Left ventricle myocardium superior (tissue), 1 donor: Measurements from ENCODE around the gene LIMS2. TPM values are rescaled to one million over a fixed set of nuclear protein-coding genes. Genes with fewer than 3 reads are reported as not detected.

Source experiments
- ATAC-seq: fragments of 200-7000 bp; cut with Tn5 transposase; one replicate; pipeline ENCODE4 v1.9.1; 2020; ENCODE audit warnings: mild to moderate bottlenecking, moderate library complexity
- DNase-seq: peaks from one replicate; pipeline ENCODE4 v3.0.0-alpha.2; 2020
- intact Hi-C: fragments of 100-400 bp; cut with micrococcal nuclease; formaldehyde crosslinking; loops from one replicate; pipeline ENCODE4 v1.11.0; 2022
- total RNA-seq: library from RNA; stranded (reverse); fragmentation: NEBNext Ultra II Directional; extraction: Animal tissue kit (Norgen Biotek cat#: 25700); gene quantifications from one replicate; pipeline ENCODE4 v1.2.1, GENCODE V29; 2021
- donor health status: DM: no; HTN: yes; CAD: no; lungs with severe emphysema.

LIMS2 gene
- total RNA-seq, 1 donor from 2014 or later: 274 TPM

DNA sequence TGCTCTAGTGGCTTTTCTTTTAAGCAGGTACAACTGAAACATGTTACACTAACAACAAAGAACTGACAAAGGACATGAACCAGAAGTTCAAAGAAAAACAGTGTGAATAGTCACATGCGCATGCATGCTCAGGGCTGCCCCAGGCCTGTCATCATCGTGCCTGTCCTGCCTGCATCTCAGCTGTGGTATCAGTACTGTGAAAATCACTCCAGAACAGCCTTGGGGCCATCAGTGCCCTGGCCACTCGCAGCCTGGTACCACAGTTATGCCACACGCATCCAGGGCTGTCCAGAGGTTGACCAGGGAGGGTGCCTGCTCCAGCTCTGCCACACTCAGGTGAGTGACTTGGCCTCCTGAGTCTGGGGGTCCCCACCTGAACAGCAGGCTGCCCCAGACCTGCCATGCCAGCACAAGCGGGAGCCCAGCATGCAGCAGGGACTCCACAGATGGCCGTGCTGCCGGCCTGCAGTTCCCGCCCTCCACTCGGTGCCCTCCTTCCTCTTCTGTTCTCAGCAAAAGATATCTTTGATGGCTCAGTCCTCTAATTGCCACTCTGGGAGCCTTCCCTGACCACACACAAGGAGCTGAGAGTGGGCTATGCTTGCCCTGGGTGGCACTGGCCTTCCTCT, 12.3 kb downstream of the LIMS2 start:
- DNase-seq (peak; percentile 47), ATAC-seq (peak; percentile 30)
- intact Hi-C loops: no loop called here

DNA sequence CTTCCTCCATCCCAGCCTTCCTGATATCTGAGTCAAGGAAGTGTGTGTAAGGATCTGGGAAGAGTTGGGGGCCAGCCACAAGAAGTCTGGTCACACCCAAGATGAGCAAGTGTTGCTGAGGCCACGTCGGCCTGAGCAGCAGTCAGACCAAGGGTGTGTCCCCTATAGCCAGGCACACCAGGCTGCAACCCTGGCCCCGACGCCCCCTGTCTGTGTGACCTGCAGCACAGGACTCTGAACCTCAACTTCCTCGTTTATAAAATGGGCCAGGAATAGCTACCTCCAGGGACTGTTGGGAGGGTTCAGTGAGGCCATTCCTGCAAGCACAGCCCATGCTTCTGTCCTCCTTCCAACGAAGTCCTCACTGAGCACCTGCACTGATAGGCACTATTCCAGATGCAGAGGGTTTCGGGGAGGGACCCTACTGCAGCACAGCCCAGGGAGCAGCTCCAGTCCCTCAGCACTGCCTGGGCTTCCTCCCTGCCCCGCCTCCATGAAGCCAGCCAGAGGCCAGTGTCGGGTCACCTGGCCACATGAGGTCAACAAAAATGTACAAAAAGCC, 13.3 kb downstream of the LIMS2 start:
- intact Hi-C loops: no loop called here
- DNase-seq: peak; percentile 69
- peak; percentile 53 for ATAC-seq

DNA sequence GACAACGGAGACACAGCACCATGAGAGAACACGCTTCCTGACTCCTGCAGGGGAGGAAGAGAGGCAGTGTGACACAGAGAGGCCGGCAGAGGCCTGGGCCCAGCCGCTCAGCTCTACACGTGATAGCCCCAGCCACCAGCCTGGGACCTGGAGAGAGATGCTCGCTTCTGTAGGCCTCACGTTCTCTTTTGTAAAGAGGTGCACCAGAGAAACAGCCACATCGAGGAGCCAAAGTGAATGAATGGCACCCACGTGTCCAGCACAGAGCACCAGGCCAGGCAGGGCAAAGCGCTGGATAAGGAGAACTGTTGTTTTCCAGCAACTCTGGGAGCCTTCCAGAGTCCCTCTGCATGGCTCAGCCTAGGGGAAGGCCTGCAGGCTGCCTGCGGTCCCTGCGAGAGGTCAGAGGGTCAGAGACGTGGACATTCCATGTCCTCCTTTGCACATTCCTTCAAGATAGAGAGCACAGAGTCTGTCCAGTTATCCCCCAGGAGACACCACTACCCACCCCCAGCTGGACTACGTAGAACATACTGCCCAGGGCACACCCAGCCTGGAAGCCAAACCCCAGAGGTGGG, 14.2 kb downstream of the LIMS2 start:
- peak; percentile 26 for DNase-seq
- intact Hi-C loops: no loop called here
- ATAC-seq: no peak

DNA sequence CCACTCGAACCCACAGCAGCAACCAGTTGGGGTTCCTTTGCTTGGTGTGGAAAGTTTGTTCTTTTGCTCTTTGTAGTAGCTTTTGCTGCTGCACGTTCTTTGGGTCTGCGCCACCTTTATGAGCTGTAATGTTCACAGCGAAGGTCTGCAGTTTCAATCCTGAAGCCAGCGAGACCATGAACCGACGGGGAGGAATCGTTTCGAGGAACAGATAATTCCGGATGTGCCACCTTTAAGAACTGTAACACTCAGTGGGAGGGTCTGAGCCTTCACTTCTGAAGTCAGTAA, 15.1 kb downstream of the LIMS2 start:
- DNase-seq (no peak), ATAC-seq (no peak)
- intact Hi-C loops: no loop called here

DNA sequence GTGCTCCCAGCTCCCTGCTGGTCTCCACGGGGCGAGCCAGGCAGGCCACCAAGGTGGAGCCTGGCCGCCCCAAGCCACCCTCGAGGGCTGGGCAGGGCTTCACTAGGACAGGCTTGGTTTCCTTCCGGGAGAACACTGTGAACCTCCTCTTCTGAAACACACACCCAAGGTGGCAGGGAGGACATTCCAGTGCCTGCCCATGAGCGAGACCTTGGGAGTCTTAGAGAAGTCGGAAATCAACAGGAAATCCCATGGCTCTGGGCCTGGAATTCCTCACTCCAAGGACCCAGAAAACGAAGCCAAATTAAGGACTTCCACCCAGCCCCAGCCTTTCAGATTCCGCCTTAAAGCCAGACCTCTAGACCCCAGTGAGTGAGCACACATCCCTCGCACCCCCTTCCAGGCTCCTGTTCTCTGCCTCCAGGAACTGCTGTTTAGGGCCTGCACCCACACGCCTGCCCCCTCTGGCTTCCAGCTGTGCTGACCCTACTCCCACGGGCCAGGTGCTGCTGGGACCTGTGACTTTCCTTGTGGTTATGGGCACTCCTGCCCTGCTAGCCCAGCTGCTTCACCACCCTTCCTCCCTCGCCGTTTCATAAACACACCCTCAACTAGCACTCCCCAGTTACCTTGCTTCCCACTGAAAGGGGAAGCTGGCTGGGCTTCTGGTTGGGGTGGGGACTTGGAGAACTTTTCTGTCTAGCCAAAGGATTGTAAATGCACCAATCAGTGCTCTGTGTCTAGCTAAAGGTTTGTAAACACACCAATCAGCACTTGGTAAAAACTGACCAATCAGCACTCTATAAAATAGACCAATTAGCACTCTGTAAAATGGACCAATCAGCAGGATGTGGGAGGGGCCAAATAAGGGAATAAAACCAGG, 15.7 kb downstream of the LIMS2 start:
- peak; percentile 69 for DNase-seq
- intact Hi-C loops: no loop called here
- ATAC-seq: peak; percentile 46

DNA sequence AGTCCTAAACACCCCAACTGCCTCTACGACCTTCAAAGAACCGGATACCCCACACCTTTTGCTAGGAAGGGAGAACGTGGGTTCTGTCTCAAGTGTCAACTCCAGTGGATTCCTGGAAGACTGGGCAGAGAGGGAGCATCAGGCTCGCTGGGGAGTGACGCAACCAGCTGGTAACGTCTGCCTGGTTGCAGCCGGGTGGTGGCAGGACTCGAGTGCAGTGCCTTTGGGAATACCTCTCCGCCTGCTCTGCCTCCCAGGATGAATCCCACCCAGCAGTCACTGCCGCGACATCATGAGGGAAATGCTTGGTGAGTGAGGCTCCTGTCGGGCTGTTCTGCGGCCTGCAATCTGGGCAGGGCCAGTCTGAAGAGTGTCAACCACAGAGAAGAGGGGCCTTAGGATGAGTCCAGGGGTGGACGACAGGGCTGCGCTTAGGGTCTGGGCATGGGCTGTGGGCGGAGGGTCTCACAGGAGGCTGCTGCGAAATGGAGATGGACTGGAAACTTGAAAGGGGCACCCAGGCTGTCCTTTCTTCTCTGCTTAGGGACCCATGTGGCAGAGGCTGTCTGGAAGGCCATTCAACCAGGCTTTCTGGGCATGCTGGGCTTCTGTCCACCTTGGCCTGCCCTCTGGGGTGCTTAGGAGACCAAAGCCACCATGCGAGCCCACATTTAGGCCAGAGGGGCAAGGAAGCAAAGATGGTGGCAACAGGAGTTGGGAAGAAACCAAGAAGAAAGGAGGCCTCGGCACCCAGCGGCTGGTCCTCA, 16.5 kb downstream of the LIMS2 start:
- DNase-seq (peak; percentile 44), ATAC-seq (no peak)
- intact Hi-C loops: no loop called here

DNA sequence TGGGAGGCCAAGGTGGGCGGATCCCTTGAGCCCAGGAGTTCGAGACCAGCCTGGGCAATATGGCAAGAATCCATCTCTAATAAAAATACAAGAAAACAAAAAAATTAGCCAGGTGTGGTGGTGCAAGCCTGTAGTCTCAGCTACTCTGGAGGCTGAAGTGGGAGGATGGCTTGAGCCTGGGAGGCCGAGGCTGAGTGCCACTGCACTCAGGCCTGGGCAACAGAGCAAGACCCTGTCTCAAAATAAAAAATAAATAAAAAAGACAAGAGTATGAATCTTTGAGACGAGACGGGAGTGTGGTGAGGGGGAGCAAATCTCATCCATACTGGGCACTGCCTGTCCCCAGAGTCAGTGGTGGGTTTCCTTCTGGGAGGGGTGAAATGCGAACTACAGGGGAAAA, 17.2 kb downstream of the LIMS2 start:
- ATAC-seq (no peak), DNase-seq (no peak)
- intact Hi-C loops: no loop called here

DNA sequence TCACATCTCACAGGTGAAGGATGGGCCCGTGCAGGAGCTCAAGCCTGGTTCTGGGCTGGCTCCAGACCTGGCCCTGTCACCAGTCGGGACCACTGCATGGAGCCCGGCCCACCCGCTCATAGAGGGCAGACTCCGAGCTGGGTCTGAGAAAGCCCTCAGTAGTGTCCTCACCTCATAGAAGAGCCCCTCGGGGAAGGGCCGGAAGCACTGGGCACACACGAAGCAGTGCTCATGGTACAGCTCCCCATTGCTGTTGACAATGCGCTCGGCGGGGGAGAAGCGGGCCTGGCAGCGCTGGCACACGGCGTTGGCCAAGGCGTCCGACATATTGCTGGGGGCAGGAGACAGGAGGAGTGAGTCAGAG, 18.1 kb downstream of the LIMS2 start:
- intact Hi-C loops: no loop called here
- DNase-seq (peak; percentile 35), ATAC-seq (no peak)

DNA sequence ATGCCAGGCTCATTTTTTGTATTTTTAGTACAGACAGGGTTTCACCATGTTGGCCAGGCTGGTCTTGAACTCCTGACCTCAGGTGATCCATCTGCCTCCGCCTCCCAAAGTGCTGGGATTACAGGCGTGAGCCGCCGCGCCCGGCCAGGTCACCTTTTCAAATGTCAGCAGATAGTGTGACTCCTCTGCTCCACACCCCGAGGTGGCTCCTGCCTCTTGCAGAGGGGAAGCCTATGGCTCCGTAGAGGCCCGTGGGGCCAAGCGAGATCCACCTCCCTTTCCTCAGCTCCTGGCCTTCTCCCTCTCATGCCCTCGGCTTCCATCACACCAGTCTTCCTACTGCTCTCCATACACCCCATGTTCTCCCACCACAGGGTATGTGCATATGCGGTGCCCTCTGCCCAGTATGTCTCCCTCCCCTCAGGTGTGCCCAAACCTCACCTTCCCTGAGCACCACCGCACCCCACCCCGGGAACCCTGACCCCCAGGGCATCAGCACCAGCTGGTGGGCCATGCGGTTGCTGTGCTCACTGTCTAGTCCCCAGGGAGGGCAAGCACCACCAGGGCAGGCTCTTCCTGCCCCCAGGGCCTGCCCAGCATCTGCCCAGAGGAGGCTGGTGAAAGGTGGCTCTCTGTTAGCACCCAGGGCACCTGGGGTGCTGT, 18.6 kb downstream of the LIMS2 start:
- intact Hi-C loops: no loop called here
- ATAC-seq (no peak), DNase-seq (peak; percentile 53)

DNA sequence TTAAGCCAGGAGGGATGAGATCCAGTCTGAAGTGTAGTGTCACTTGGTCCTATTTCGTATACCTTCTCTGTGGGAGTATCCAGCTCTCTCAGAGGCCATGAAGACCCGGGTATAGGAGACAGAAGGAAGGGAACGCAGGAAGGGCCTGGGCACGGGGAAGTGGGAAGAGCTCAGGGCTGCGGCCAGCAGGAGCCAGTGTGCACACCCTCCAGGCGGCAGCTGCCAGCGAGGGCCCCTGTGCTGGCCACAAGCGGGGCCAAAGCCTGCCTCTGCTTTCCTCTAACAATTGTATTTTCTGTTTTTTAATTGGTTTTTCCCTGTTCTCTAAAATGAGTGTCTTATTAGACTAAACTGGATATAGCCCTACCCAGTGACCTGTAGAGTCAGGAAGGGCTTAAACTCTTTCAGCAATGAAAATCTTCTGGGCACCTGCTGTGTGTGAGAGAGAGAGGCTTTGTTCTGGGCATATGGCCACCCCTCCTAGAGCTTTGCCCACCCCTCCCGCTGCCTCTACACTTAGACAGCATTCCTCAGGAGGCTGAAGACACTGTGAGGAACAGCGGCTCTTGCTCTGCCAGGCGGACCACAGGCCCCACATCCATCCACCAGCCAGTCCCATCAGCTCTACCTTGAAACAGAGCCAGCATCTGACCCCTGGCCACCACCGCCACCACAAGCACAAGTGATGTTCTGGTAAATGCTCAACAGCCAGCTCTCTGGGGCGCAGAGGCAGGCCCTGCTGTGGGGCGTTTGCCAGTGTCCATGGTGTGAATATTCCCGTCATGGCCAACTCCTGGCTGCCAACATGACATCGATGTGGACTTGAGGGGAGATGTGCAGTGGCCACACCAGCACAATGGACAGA, 19.9 kb downstream of the LIMS2 start:
- intact Hi-C loops: no loop called here
- ATAC-seq: peak; percentile 61

DNA sequence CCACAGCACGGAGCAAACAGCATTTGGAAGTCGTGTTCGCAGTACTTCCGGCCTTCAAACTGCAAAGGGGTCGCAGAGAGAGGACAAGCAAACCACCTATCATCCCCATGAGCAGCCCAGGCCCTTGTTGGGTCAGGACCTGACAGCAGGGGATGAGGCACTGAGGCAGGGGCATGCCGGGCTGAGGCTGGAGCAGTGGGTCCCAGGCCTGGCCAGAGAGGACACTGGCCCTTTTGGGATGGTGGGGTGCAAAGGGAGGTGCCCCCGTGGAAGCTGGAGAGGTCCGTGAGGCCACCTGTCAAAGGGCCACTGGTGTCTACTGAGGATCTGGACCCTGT, 20.5 kb downstream of the LIMS2 start:
- peak; percentile 25 for DNase-seq
- intact Hi-C loops: no loop called here
- ATAC-seq: no peak

More for the DNA sequence above, 19.9 kb downstream of the LIMS2 start:
- DNase-seq: peak; percentile 84

DNA sequence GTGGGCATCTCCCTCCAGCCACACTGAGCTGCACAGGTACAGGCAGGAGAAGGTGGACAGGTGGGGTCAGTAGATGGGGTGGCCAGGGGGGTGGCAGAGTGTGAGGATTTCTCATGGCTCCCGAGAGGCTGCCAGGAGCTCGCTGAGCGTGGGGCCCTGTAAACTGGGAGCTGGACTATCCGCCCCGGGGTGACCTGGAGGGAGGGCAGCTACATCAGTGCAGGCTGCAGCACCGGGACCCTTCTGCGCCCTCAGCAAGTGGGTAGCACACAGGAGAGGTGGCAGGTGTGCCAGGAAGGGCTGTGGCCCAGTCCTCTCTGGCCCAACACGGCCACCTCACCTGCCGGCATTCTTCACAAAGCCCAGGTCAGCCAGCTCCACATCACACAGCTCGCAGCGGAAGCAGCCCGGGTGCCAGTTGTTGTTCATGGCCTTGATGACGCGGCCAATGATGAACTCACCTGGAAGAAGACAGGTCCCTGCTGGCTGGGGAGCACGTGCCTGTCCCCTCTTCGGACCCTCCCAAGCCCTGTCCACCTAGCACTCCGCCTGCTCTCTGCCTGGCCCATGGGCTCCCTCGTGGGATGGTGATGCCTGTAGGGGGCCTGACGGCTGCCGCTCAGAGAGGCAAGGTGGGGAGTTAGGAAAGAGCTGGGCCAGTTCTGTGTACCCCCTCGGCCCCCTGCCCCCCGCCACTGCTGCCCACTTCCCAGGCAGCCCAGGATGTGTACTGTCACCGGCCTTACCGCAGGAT, 21.1 kb downstream of the LIMS2 start:
- intact Hi-C loops: no loop called here
- ATAC-seq (no peak), DNase-seq (peak; percentile 32)

DNA sequence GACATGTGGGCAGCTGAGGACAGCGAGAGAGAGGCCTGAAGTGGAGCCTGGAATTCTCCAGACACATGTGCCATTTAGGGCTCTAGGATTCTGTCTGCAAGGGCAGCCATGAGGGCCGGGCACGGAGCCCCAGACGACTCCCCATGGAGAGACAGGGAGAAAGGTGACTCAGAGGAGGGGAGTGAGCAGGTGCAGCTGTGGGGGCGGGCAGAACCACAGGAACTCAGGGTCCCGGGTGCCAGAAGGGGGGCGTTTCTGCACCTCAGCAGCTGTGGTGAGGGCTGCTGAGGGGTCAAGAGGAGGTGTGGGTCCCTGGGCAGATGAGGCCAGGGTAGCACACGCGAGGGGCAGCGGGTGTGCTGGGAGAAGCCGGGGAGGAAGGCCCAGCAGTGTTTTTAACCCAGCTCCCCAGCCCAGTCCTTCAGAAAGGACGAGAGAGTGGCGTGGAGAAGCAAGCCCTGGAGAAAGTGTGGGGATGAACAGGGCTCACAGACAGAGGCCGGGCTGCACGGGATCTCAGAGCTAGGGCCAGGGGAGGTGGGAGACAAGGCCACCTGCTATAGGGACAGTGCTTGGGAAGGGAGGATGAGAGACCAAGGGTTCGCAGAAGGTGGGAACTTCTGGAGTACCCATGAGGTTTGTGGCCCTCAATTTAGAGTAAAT, 21.8 kb downstream of the LIMS2 start:
- intact Hi-C loops: no loop called here

DNA sequence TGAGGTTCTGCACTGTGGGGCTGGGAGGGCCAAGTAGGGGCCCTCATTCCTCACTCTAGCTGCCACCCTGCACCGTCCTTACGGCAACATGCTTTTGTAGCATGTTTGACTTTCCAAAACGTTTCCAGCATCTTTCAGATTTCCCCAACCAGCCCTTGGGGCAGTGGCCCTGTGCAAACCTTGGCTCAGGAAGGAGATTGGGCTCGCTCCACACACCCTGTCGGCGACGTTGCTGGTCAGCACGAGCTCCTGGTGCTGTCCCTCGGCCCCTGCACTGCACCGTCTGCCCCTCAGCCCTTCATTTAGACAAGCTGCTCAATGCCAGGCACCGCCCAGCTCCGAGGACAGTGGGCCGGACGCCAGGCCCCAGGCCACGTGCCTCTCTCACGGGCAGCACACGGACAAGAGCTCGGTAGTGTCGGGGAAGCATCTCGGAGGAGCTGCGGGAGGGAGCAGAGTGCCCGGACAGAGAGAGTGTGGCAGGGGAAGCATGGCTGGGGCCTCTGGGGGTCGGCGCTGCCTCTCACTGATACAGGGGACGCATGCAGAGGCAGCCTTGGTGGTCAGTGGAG, 22.5 kb downstream of the LIMS2 start:
- intact Hi-C loops: no loop called here
- DNase-seq (peak; percentile 30), ATAC-seq (no peak)

More for the DNA sequence above, 21.8 kb downstream of the LIMS2 start:
- ATAC-seq (no peak), DNase-seq (peak; percentile 48)

DNA sequence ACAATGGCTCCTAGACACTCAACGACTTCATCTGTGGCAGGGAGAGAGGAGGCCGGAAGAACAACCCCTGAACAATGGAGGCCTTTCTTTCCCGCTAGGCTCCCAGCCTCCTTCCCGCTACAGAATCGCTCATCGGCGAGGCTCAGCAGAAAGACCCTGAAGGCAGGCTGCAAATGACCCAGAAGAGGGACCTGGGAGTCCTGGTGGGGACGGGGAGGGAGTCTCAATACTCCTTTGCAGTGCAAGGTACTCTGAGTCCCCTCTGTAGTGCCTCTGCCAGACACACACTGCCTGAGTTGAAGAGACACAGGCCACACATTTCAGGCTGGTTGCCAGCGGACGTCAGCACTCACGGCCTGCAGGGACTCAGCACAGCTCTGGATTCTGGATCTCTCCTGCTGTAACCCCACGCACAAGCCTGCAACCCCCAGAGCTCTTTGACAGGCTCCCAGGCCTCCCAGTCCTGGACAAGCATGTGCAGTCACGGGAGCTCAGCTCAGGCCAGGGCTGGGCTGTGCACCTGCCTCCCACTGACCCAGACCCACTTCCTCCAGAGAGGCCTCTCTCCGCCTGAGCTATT, 23.3 kb downstream of the LIMS2 start:
- intact Hi-C loops: no loop called here
- DNase-seq: peak; percentile 97
- ATAC-seq: peak; percentile 82

DNA sequence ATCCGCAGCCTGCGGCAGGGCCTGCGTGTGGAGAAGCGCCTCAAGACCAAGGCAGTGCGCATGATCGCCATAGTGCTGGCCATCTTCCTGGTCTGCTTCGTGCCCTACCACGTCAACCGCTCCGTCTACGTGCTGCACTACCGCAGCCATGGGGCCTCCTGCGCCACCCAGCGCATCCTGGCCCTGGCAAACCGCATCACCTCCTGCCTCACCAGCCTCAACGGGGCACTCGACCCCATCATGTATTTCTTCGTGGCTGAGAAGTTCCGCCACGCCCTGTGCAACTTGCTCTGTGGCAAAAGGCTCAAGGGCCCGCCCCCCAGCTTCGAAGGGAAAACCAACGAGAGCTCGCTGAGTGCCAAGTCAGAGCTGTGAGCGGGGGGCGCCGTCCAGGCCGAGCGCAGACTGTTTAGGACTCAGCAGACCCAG, 23.9 kb downstream of the LIMS2 start:
- peak; percentile 35 for DNase-seq
- ATAC-seq: no peak
- intact Hi-C loops: no loop called here
